Natural killer cell (primary cell): ENCODE measurements around the gene GKN1. TPM values are rescaled to one million over a fixed set of nuclear protein-coding genes. Genes with fewer than 3 reads are reported as not detected.

Source experiments
- ATAC-seq, 3 donors: fragments of 150-1000 bp in 2 of 3; fragments of 200-7000 bp in 1 of 3; cut with Tn5 transposase; 1 replicate in 1 of 3; 2 replicates in 2 of 3; pipeline ENCODE4 v1.10.0; 2021; ENCODE audit warnings: mild to moderate bottlenecking in 2 of 3, moderate library complexity in 2 of 3
- DNase-seq, 2 donors: peaks; one replicate each; pipeline versions ENCODE4 v3.0.0 to v3.0.0-alpha.2; 2013 to 2021; ENCODE audit warnings: mixed read lengths in 1 of 2
- H3K27ac ChIP-seq: one replicate; pipeline ENCODE4 v1.5.1; 2013; ENCODE audit warnings: mild to moderate bottlenecking, low read length
- H3K27me3 ChIP-seq: one replicate; pipeline ENCODE4 v1.6.1; 2013; ENCODE audit warnings: low read length; ENCODE audit not compliant: control insufficient read depth, insufficient read depth
- H3K36me3 ChIP-seq: one replicate; pipeline ENCODE4 v1.6.1; 2013; ENCODE audit warnings: low read length; ENCODE audit not compliant: control insufficient read depth, insufficient read depth
- H3K4me1 ChIP-seq: one replicate; pipeline ENCODE4 v1.6.1; 2013; ENCODE audit warnings: low read length; ENCODE audit not compliant: control insufficient read depth, insufficient read depth
- H3K4me3 ChIP-seq: one replicate; pipeline ENCODE4 v1.5.1; 2013; ENCODE audit warnings: low read length
- H3K9me3 ChIP-seq: one replicate; pipeline ENCODE4 v1.6.1; 2013; ENCODE audit warnings: low read length; ENCODE audit not compliant: control insufficient read depth, insufficient read depth
- H3K27ac Mint-ChIP-seq, 2 donors: one replicate each; pipeline ENCODE4 v1.8.0; 2022; ENCODE audit warnings: mild to moderate bottlenecking in 2 of 2, mixed read lengths in 2 of 2, moderate library complexity in 1 of 2
- H3K27me3 Mint-ChIP-seq, 2 donors: one replicate each; pipeline ENCODE4 v1.8.0; 2022; ENCODE audit warnings: low read depth in 2 of 2, mixed read lengths in 2 of 2
- H3K36me3 Mint-ChIP-seq: one replicate; pipeline ENCODE4 v1.8.0; 2022; ENCODE audit warnings: mixed read lengths
- H3K4me1 Mint-ChIP-seq, 2 donors: one replicate each; pipeline ENCODE4 v1.8.0; 2022; ENCODE audit warnings: mixed read lengths in 2 of 2
- H3K4me3 Mint-ChIP-seq: one replicate; pipeline ENCODE4 v1.8.0; 2022; ENCODE audit warnings: mild to moderate bottlenecking, moderate library complexity, mixed read lengths
- H3K9me3 Mint-ChIP-seq, 2 donors: one replicate each; pipeline ENCODE4 v1.8.0; 2022; ENCODE audit warnings: mixed read lengths in 2 of 2
- WGBS: methylation state at CpG from one replicate; pipeline ENCODE4 v1.1.7; 2013; ENCODE audit warnings: missing lambda C conversion rate; ENCODE audit not compliant: insufficient coverage; 5-methylcytosine and 5-hydroxymethylcytosine counted together
- intact Hi-C: fragments of 100-400 bp; cut with micrococcal nuclease; formaldehyde crosslinking; loops from one replicate; pipeline ENCODE4 v1.14.2; 2022
- total RNA-seq, 4 donors: library from RNA; stranded (reverse); fragments of 120-200 nt in 1 of 4; gene quantifications; one replicate each; pipeline versions ENCODE4 v1.2.3 to v1.2.4, GENCODE V29; 2013 to 2022
- TF ChIP-seq, protein P1 (sequence below): fragments of 200-600 bp; IDR thresholded peaks from one replicate; pipeline ENCODE4 v1.8.0; 2022; ENCODE audit warnings: antibody characterized with exemption

Gene GKN1
- total RNA-seq, 3 donors from 2014 or later (not counting 1 experiment from before 2014, with no cell fraction given) = not detected

- TF ChIP-seq, protein P1, sequence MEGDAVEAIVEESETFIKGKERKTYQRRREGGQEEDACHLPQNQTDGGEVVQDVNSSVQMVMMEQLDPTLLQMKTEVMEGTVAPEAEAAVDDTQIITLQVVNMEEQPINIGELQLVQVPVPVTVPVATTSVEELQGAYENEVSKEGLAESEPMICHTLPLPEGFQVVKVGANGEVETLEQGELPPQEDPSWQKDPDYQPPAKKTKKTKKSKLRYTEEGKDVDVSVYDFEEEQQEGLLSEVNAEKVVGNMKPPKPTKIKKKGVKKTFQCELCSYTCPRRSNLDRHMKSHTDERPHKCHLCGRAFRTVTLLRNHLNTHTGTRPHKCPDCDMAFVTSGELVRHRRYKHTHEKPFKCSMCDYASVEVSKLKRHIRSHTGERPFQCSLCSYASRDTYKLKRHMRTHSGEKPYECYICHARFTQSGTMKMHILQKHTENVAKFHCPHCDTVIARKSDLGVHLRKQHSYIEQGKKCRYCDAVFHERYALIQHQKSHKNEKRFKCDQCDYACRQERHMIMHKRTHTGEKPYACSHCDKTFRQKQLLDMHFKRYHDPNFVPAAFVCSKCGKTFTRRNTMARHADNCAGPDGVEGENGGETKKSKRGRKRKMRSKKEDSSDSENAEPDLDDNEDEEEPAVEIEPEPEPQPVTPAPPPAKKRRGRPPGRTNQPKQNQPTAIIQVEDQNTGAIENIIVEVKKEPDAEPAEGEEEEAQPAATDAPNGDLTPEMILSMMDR = no peak
- Histone ChIP-seq H3K4me3 (no peak overlapping the region), H3K36me3 (no peaks in the 10 kb centered on the region), H3K4me1 (no peaks in the 10 kb centered on the region), H3K27me3 (peaks cover 3% of the 10 kb centered on the region), H3K9me3 (no peaks in the 10 kb centered on the region), H3K27ac (no peak overlapping the region)
- WGBS = 86% methylated on average over 4 of the region's 4 CpGs
- intact Hi-C loops = no loop called here
- Mint-ChIP-seq H3K27me3 (peaks cover 19 to 33% of the 10 kb centered on the region in 2 donors), H3K36me3 (no peaks in the 10 kb centered on the region), H3K4me3 (no peak overlapping the region), H3K4me1 (no peaks in the 10 kb centered on the region), H3K27ac (no peak overlapping the region), H3K9me3 (no peaks in the 10 kb centered on the region)
- DNase-seq = no peak
- ATAC-seq = no peak
Observed at GRCh38 chr2:68961380-68961779, 13.1 kb upstream of the GKN1 start.

- TF ChIP-seq, protein P1 = no peak
- H3K27me3 Mint-ChIP-seq = peaks cover 18 to 45% of the 10 kb centered on the region in 2 donors
- H3K27ac ChIP-seq = no peak overlapping the region
- no peaks in the 10 kb centered on the region for H3K27me3 ChIP-seq
- no peaks in the 10 kb centered on the region for H3K4me1 Mint-ChIP-seq
- no peak overlapping the region for H3K4me3 Mint-ChIP-seq
- ATAC-seq (no peak), DNase-seq (no peak)
- no peaks in the 10 kb centered on the region for H3K36me3 Mint-ChIP-seq
- H3K9me3 Mint-ChIP-seq = no peaks in the 10 kb centered on the region
- no peak overlapping the region for H3K4me3 ChIP-seq
- no peaks in the 10 kb centered on the region for H3K9me3 ChIP-seq
- H3K4me1 ChIP-seq = no peaks in the 10 kb centered on the region
- no peak overlapping the region for H3K27ac Mint-ChIP-seq
- intact Hi-C loops = no loop called here
- H3K36me3 ChIP-seq = no peaks in the 10 kb centered on the region
Observed at GRCh38 chr2:68964282-68964681, 10.2 kb upstream of the GKN1 start.

DNA sequence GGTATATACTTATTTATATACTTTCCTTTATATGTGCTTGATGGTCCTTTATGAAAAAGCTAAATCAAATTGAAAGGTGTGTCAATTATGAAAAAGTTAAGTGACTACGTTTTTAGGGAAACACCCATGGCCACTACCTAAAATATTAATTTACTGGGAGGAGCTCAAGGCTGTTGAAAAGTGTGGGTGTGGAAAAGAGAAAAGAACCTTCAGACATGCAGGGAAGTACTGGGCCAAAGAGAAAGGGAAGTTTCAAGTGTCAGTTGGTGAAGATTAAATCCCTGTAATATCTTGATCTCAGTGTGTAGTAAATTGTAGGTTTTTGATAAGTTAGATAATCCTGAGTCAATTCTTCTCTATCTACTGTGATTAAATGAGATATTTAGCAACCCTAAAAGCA lies 6.2 kb upstream of the GKN1 start:
- TF ChIP-seq, protein P1 = no peak
- H3K27me3 Mint-ChIP-seq = peaks cover 16 to 44% of the 10 kb centered on the region in 2 donors
- no peak overlapping the region for H3K27ac Mint-ChIP-seq
- whole genome bisulfite sequencing = no CpG with 5 or more reads among the region's 1 CpG
- ATAC-seq = no peak
- Histone ChIP-seq H3K4me3 (no peak overlapping the region), H3K9me3 (no peaks in the 10 kb centered on the region), H3K4me1 (no peaks in the 10 kb centered on the region), H3K27me3 (no peaks in the 10 kb centered on the region), H3K36me3 (no peaks in the 10 kb centered on the region), H3K27ac (no peak overlapping the region)
- no peaks in the 10 kb centered on the region for H3K4me1 Mint-ChIP-seq
- no peaks in the 10 kb centered on the region for H3K36me3 Mint-ChIP-seq
- H3K4me3 Mint-ChIP-seq = no peak overlapping the region
- intact Hi-C loops = no loop called here
- no peaks in the 10 kb centered on the region for H3K9me3 Mint-ChIP-seq
- no peak for DNase-seq

DNA sequence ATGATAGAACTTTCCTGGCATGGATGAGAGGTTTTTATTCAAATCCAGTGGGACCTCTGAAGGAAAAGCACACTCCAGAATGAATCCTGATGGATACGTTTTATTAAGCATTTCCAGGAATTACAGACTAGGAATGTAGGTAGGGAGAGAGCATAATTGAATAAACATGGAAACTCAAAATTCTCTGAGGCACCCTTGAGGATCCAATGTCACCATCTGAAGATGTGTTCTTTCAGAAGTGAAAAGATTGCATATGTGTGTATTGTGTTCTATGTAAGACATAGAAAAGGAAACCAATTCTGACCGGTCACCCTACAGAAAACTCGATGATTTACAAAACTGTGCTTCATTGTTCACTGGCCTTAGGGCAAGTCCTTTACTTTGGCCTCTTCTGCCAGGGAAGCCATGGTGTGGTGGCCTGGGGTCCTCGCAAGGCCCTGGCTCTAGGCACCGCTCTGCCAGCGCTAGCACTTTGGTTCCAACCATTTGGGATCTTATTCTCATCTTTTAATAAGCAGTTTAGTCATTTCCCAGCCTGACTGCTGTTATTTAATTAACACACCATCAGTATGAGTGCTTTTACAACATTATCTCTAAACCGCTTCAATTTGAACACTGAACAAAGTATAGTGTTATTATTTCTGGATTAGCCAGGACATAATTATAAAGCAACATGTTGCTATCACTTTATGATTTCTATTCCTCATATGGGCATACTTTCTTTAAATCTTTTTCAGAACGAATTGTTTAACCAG lies 4.5 kb upstream of the GKN1 start:
- no peaks in the 10 kb centered on the region for H3K4me1 Mint-ChIP-seq
- no peaks in the 10 kb centered on the region for H3K27me3 ChIP-seq
- no peak for DNase-seq
- no peaks in the 10 kb centered on the region for H3K4me1 ChIP-seq
- H3K36me3 Mint-ChIP-seq = no peaks in the 10 kb centered on the region
- TF ChIP-seq, protein P1 = no peak
- H3K4me3 Mint-ChIP-seq = no peak overlapping the region
- H3K27ac ChIP-seq = no peak overlapping the region
- H3K27me3 Mint-ChIP-seq = peaks cover 6 to 27% of the 10 kb centered on the region in 2 donors
- intact Hi-C loops = no loop called here
- H3K36me3 ChIP-seq = no peaks in the 10 kb centered on the region
- no peak for ATAC-seq
- no peak overlapping the region for H3K27ac Mint-ChIP-seq
- H3K9me3 ChIP-seq = no peaks in the 10 kb centered on the region
- 95% methylated on average over 7 of the region's 8 CpGs for WGBS
- no peaks in the 10 kb centered on the region for H3K9me3 Mint-ChIP-seq
- no peak overlapping the region for H3K4me3 ChIP-seq
